NCI-H774 (cell line): ENCODE results near the gene MAN1B1.

Experiments used
- DNase-seq: peaks from one replicate; lab custom pipeline; 2025; lab: John Stamatoyannopoulos, UW

The MAN1B1 gene

GRCh38 chr9:137084526-137084925 is 2.3 kb upstream of the MAN1B1 start:
- no peak for DNase-seq

- DNase-seq: no peak
Observed at GRCh38 chr9:137085920-137086530, 760 bp upstream of the MAN1B1 start.

GRCh38 chr9:137087409-137087925 is 682 bp downstream of the MAN1B1 start:
- DNase-seq: no peak

GRCh38 chr9:137088121-137088520 is 1.3 kb downstream of the MAN1B1 start:
- no peak for DNase-seq

- DNase-seq: no peak
Observed at GRCh38 chr9:137089232-137089947, 2.6 kb downstream of the MAN1B1 start.

GRCh38 chr9:137095664-137096517 is 9.1 kb downstream of the MAN1B1 start:
- DNase-seq: no peak

- DNase-seq: no peak
Observed at GRCh38 chr9:137096785-137097546, 10.2 kb downstream of the MAN1B1 start.

- no peak for DNase-seq
Observed at GRCh38 chr9:137097761-137098462, 11.1 kb downstream of the MAN1B1 start.

- DNase-seq: no peak
Observed at GRCh38 chr9:137099231-137099630, 12.4 kb downstream of the MAN1B1 start.

- DNase-seq: no peak
Observed at GRCh38 chr9:137103206-137103999, 16.6 kb downstream of the MAN1B1 start.

- no peak for DNase-seq
Observed at GRCh38 chr9:137105814-137106661, 19.3 kb downstream of the MAN1B1 start.

GRCh38 chr9:137106662-137107250 is 20.0 kb downstream of the MAN1B1 start:
- DNase-seq: no peak

- DNase-seq: no peak
Observed at GRCh38 chr9:137107312-137107921, 20.6 kb downstream of the MAN1B1 start.

GRCh38 chr9:137107982-137108381 is 21.2 kb downstream of the MAN1B1 start:
- no peak for DNase-seq

- DNase-seq: no peak
Observed at GRCh38 chr9:137108608-137109249, 21.9 kb downstream of the MAN1B1 start.

- no peak for DNase-seq
Observed at GRCh38 chr9:137109250-137110146, 22.7 kb downstream of the MAN1B1 start.
